ENCODE measurements around the gene SH3PXD2A.

Gene SH3PXD2A

GRCh38 chr10:103685880-103686669, 169.3 kb downstream of the SH3PXD2A start:
- Histone ChIP-seq H3K36me3 (ENCODE audit: control insufficient read depth in 2 of 2, insufficient read depth in 1 of 2, low read length in 2 of 2) (no peaks in the 10 kb centered on the region), H3K27ac (ENCODE audit: extremely low read depth, low read depth, low read length) (no peak overlapping the region), H3K9me3 (ENCODE audit: control insufficient read depth, insufficient read depth, low read depth, low read length) (no peaks in the 10 kb centered on the region), H3K4me1 (ENCODE audit: control insufficient read depth, insufficient read depth, low read length) (no peaks in the 10 kb centered on the region), H3K4me3 (ENCODE audit: low read depth, low read length) (no peak overlapping the region)
- POLR2A ChIA-PET = interaction anchor here (0.9 kb wide), 1 partner anchor 168 kb away, joined by 3 read pairs; no protein-coding TSS in a partner anchor
- TF ChIP-seq ZSCAN30 (tag by site-specific recombination; IDR thresholded peaks at IDR 0.05) (0 out of 2 replicates have a peak, but pooled peaks have one; percentile 33), ZNF335 (tag by site-specific recombination; conservative IDR thresholded peaks at IDR 0.05) (0 out of 2 replicates have a peak, but pooled peaks have one; percentile 23), SP7 (tag by site-specific recombination; IDR thresholded peaks at IDR 0.05) (peak; percentile 31; the same call in 1 of the 2 replicates), ZNF660 (tag by site-specific recombination; IDR thresholded peaks at IDR 0.05) (no peak; the same call in 1 of the 2 replicates), ZNF366 (tag by site-specific recombination; conservative IDR thresholded peaks at IDR 0.05) (peak; percentile 36; the same call in 1 of the 2 replicates), ZNF785 (tag by site-specific recombination; IDR thresholded peaks at IDR 0.05) (no peak), ZNF394 (tag by site-specific recombination; IDR thresholded peaks at IDR 0.05; ENCODE audit: borderline replicate concordance) (no peak), ZNF529 (tag by site-specific recombination; IDR thresholded peaks at IDR 0.05; ENCODE audit: insufficient replicate concordance) (no peak), SALL2 (tag by site-specific recombination; IDR thresholded peaks at IDR 0.05; ENCODE audit: borderline replicate concordance) (no peak), ZNF654 (tag by site-specific recombination; IDR thresholded peaks at IDR 0.05; ENCODE audit: low read depth) (peak; percentile 58), ZNF391 (tag by site-specific recombination; IDR thresholded peaks at IDR 0.05; ENCODE audit: borderline replicate concordance, low read depth) (no peak), ZNF19 (tag by site-specific recombination; IDR thresholded peaks at IDR 0.05; ENCODE audit: low read depth) (no peak), IKZF3 (tag by site-specific recombination; IDR thresholded peaks at IDR 0.05) (peak; percentile 87), ZBTB49 (tag by site-specific recombination; IDR thresholded peaks at IDR 0.05; ENCODE audit: low read depth) (no peak), ZNF350 (tag by site-specific recombination; IDR thresholded peaks at IDR 0.05) (no peak), ZNF843 (tag by site-specific recombination; IDR thresholded peaks at IDR 0.05) (no peak), ZFP41 (tag by site-specific recombination; IDR thresholded peaks at IDR 0.05; ENCODE audit: borderline replicate concordance) (no peak), ZNF747 (tag by site-specific recombination; IDR thresholded peaks at IDR 0.05) (no peak), ZNF398 (tag by site-specific recombination; IDR thresholded peaks at IDR 0.05) (no peak), ZNF311 (tag by site-specific recombination; IDR thresholded peaks at IDR 0.05; ENCODE audit: borderline replicate concordance) (no peak), ZBTB17 (tag by site-specific recombination; IDR thresholded peaks at IDR 0.05) (0 out of 2 replicates have a peak, but pooled peaks have one; percentile 27), KLF9 (tag by site-specific recombination; IDR thresholded peaks at IDR 0.05; ENCODE audit: low read depth) (no peak), ZNF184 (tag by site-specific recombination; IDR thresholded peaks at IDR 0.05) (0 out of 2 replicates have a peak, but pooled peaks have one; percentile 11), ZNF248 (tag by site-specific recombination; IDR thresholded peaks at IDR 0.05) (no peak), GLI4 (tag by site-specific recombination; IDR thresholded peaks at IDR 0.05) (no peak), ZBTB20 (tag by site-specific recombination; IDR thresholded peaks at IDR 0.05) (peak; percentile 27; the same call in 1 of the 2 replicates), SCRT2 (tag by site-specific recombination; IDR thresholded peaks at IDR 0.05) (no peak), ZNF629 (tag by site-specific recombination; IDR thresholded peaks at IDR 0.05) (0 out of 2 replicates have a peak, but pooled peaks have one; percentile 33), ZEB2 (tag by site-specific recombination; IDR thresholded peaks at IDR 0.05) (peak; percentile 65)
- TF ChIP-seq, protein P1, sequence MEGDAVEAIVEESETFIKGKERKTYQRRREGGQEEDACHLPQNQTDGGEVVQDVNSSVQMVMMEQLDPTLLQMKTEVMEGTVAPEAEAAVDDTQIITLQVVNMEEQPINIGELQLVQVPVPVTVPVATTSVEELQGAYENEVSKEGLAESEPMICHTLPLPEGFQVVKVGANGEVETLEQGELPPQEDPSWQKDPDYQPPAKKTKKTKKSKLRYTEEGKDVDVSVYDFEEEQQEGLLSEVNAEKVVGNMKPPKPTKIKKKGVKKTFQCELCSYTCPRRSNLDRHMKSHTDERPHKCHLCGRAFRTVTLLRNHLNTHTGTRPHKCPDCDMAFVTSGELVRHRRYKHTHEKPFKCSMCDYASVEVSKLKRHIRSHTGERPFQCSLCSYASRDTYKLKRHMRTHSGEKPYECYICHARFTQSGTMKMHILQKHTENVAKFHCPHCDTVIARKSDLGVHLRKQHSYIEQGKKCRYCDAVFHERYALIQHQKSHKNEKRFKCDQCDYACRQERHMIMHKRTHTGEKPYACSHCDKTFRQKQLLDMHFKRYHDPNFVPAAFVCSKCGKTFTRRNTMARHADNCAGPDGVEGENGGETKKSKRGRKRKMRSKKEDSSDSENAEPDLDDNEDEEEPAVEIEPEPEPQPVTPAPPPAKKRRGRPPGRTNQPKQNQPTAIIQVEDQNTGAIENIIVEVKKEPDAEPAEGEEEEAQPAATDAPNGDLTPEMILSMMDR (tag by site-specific recombination; IDR thresholded peaks at IDR 0.05) = peak; percentile 79
- CTCF ChIA-PET = interaction anchor here (0.6 to 3.3 kb wide), 47 partner anchors 9 to 933 kb away, joined by 3 to 37 read pairs (median 5); no protein-coding TSS in a partner anchor
